ENCODE results near the gene CAPN8.

DNA sequence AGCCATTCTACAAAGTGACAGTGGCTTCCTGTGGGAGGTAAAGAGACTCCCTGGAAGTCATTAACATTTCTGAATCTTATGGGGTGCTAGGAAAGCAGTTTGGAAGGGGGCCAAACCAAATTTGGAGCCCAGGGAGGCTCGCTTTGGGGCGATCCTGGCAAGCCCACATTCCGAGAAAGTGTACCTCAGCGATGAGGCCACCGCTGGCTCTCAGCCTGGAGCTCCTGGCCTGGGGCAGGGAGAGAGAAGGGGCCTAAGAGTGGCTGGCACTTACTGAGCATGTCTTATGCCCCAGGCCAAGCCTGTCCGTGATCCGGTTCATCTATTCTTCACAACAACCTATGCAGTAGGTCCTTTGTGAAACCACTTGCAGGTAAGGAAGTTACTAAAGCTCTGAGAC is 173.5 kb downstream of the CAPN8 start:
- TF ChIP-seq YY1 (IDR thresholded peaks at IDR 0.05; ENCODE audit: insufficient read depth, insufficient read length) (no peak), ZNF274 (IDR thresholded peaks at IDR 0.05; ENCODE audit: low read depth, low read length) (no peak), SUZ12 (IDR thresholded peaks at IDR 0.05; ENCODE audit: extremely low read depth, insufficient read depth, insufficient read length) (no peak)

All from NT2/D1 (cell line).